Measurements from ENCODE around the gene SMIM41. TPM values are rescaled to one million over a fixed set of nuclear protein-coding genes. Genes with fewer than 3 reads are reported as not detected.

Gene SMIM41
- total and polyA plus RNA-seq, 11 donors, result 0.08 to 0.65 (median 0.32) TPM; not detected in 6

DNA sequence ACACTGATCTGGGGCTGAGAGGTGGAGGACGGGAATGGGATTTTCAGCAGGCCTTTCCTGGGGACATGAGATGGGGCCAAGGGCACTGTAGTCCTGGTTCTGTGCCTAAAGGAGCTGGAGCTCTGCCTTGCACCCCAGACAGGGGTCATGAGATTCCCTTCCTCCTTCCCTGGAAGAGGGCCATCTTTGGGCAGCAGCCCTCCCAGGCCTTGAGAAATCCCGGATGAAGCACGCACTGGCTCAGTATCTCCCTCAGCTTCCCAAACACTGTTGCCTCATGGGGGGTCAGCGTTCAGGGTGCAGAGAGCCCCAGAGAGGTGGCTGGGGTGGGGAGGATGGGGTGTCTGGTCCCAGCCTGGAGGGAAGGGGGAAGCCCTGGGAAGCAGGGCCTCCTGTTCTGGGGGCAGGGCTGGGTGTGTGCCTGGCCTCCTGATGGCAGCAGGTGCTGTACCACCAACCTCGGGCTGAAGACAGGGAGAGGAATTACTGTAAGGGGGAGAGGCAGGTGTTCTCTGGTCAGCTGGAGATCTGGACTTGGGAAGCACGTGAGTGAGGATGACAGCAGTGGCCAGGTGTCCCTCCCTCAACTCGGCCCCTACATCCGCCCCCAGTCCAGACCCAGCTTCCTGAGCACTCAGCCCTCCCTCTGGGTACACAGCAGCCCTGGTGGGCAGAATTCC, 36.7 kb upstream of the SMIM41 start:
- intact Hi-C loops (cut with DNase I), result no loop called here
- Histone ChIP-seq H3K36me3 (peaks cover 0 to 6% (median 0%) of the 10 kb centered on the region in 9 donors), H3K4me1 (peaks cover 22 to 98% (median 79%) of the 10 kb centered on the region in 12 donors), H3K27me3 (no peaks in the 10 kb centered on the region), H3K9me3 (no peaks in the 10 kb centered on the region), H3K27ac (peak overlapping the region; percentile 93 to 99 (median 97)), H3K4me3 (peak overlapping the region in 1 of 12 donors; percentile 55)
- DNase-seq, result no peak
- WGBS, 4 donors, result 45 to 55% (median 50%) methylated on average over 7 to 8 of the region's 8 CpGs
- no peak for ATAC-seq
- TF ChIP-seq POLR2A (IDR thresholded peaks at IDR 0.05), result no peak
- TF ChIP-seq, protein P1, sequence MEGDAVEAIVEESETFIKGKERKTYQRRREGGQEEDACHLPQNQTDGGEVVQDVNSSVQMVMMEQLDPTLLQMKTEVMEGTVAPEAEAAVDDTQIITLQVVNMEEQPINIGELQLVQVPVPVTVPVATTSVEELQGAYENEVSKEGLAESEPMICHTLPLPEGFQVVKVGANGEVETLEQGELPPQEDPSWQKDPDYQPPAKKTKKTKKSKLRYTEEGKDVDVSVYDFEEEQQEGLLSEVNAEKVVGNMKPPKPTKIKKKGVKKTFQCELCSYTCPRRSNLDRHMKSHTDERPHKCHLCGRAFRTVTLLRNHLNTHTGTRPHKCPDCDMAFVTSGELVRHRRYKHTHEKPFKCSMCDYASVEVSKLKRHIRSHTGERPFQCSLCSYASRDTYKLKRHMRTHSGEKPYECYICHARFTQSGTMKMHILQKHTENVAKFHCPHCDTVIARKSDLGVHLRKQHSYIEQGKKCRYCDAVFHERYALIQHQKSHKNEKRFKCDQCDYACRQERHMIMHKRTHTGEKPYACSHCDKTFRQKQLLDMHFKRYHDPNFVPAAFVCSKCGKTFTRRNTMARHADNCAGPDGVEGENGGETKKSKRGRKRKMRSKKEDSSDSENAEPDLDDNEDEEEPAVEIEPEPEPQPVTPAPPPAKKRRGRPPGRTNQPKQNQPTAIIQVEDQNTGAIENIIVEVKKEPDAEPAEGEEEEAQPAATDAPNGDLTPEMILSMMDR (IDR thresholded peaks at IDR 0.05), result no peak

DNA sequence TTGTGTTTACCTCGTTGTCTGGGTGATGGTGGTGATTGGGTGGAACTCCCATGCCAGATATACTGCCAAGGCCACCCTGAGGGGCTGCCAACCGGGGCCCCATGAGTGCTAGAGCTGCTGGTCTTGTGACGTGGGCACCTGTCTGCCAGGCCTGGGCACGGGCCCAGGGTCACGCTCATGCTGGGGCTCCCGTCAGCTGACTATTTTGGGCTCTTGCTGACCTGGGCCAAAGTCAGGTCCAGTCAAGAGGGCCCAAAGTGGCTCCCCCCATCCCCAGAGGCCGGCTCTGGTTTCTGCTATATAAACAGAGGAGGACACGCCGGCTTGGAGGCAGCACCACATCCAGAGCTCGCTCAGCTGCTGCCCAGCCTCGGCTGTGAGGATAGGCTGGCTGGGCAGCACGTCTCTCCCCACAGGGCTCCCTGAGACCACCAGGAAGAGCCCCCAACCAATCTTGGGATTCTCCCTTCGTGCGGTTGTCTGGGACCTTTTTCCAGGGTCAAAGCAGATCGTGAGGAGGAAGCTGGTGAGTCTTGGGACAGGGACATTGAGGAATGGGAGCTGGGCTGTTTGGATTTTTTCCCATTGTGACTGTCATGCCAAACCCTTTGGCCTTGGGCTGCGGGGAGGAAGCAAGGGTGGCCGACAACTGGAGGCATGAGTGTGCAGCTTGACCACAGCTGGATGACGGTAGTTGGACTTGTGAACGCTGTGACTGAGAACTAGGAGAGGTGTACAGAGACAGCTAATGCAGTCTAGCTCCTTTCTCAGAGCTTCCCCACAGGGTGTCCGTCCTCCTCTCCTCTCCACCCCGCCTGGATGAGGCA, 35.9 kb upstream of the SMIM41 start:
- intact Hi-C loops (cut with DNase I), result loop anchor here in 1 of 10 donors (2.0 kb wide), 1 partner anchor 17 kb away; no protein-coding TSS in a partner anchor
- TF ChIP-seq, protein P1 (IDR thresholded peaks at IDR 0.05), result no peak
- peak in 1 of 2 donors; percentile 87 for TF ChIP-seq POLR2A (IDR thresholded peaks at IDR 0.05)
- DNase-seq (peak; percentile 85 to 95 (median 88)), ATAC-seq (peak; percentile 72 to 79 (median 74))
- Histone ChIP-seq H3K4me1 (peaks cover 22 to 98% (median 74%) of the 10 kb centered on the region in 12 donors), H3K27me3 (no peaks in the 10 kb centered on the region), H3K9me3 (no peaks in the 10 kb centered on the region), H3K36me3 (peaks cover 0 to 6% (median 0%) of the 10 kb centered on the region in 9 donors), H3K4me3 (peak overlapping the region; percentile 31 to 67 (median 51)), H3K27ac (peak overlapping the region; percentile 93 to 99 (median 97))
- WGBS, 4 donors, result 30 to 35% (median 31%) methylated on average over 17 to 21 of the region's 21 CpGs

DNA sequence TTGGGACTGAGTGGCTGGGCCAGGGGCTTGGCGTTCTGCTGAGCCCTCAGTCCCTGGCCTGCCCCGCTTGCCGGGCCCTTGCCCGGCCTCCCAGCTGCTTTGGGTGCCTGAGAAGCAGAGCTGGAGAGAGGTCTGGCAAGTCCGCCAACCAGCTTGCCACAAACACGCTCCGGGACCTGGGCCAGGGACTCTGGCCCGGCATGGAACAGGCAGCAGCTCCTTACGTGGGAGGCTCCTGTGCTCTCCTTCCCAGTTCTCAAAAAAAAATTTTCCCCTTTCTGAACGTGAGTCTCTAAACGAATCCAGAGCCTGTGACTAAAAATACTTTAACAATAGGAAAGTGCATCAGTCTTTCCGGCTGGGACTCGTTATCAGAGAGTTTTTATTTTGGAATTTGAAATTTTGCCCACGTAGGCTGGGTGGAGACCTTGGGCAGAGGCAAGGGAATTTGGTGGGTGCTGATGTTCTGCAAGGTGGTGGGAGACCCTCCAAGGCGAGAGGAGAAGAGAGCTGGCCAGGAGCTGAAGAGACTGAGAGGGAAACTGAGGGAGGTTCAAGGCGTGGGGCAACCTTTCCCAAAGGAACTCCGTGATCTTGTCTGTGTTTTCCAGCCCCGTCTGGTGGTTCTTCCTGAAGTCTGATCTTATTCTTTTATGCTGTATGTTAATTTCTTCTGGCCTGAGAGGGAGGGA, 35.1 kb upstream of the SMIM41 start:
- Histone ChIP-seq H3K36me3 (peaks cover 0 to 6% (median 0%) of the 10 kb centered on the region in 9 donors), H3K4me1 (peaks cover 22 to 98% (median 74%) of the 10 kb centered on the region in 12 donors), H3K27ac (peak overlapping the region; percentile 93 to 99 (median 97)), H3K9me3 (no peaks in the 10 kb centered on the region), H3K27me3 (no peaks in the 10 kb centered on the region), H3K4me3 (peak overlapping the region; percentile 31 to 67 (median 51))
- intact Hi-C loops (cut with DNase I), result loop anchor here in 1 of 10 donors (2.0 kb wide), 1 partner anchor 18 kb away; no protein-coding TSS in a partner anchor
- 6 to 22% (median 21%) methylated on average over 16 to 18 of the region's 18 CpGs for WGBS, 4 donors
- TF ChIP-seq POLR2A (IDR thresholded peaks at IDR 0.05), result peak; percentile 9 to 70
- TF ChIP-seq, protein P1 (IDR thresholded peaks at IDR 0.05), result no peak
- ATAC-seq (peak; percentile 54 to 72 (median 58)), DNase-seq (peak; percentile 90 to 94 (median 92))
